ENCODE results near the gene OR51V1.

GRCh38 chr11:5246772-5247471, 46.4 kb upstream of the OR51V1 start:
- no peak for TF ChIP-seq CHD4 (IDR thresholded peaks at IDR 0.05; ENCODE audit: borderline replicate concordance)
- TF ChIP-seq CTCF (IDR thresholded peaks at IDR 0.05) = no peak
- no peak for TF ChIP-seq RFX5 (IDR thresholded peaks at IDR 0.05)
- no peak for TF ChIP-seq USF2 (IDR thresholded peaks at IDR 0.05)
- no peak for TF ChIP-seq POLR2A (IDR thresholded peaks at IDR 0.05; ENCODE audit: low read length)
- no peak for TF ChIP-seq ZNF302 (CRISPR knock-in tag; IDR thresholded peaks at IDR 0.05)
- TF ChIP-seq REST (IDR thresholded peaks at IDR 0.05) = no peak
- no peak for TF ChIP-seq EP300 (IDR thresholded peaks at IDR 0.05)
